G401 (cell line): ENCODE data around the gene SNAP47. TPM values are rescaled to one million over a fixed set of nuclear protein-coding genes. Genes with fewer than 3 reads are reported as not detected.

Source experiments
- DNase-seq: peaks from one replicate; pipeline ENCODE4 v3.0.0-alpha.2; 2015; ENCODE audit warnings: low spot score
- in situ Hi-C: cut with HindIII; loops from 2 replicates; pipeline ENCODE4 v1.10.0; 2016; ENCODE audit warnings: low sequenced_read_pairs, mixed read lengths
- total RNA-seq: library from RNA; depleted of rRNA; stranded (reverse); fragments of >200 nt; shearing (Covaris generic); gene quantifications from 2 replicates; pipeline ENCODE4 v1.2.3, GENCODE V29; 2014

The SNAP47 gene
- total RNA-seq, 1 experiment from 2014 or later = 72.9 TPM

GRCh38 chr1:227730630-227731151 is 4.5 kb upstream of the SNAP47 start:
- no peak for DNase-seq
- in situ Hi-C loops = no loop called here

DNA sequence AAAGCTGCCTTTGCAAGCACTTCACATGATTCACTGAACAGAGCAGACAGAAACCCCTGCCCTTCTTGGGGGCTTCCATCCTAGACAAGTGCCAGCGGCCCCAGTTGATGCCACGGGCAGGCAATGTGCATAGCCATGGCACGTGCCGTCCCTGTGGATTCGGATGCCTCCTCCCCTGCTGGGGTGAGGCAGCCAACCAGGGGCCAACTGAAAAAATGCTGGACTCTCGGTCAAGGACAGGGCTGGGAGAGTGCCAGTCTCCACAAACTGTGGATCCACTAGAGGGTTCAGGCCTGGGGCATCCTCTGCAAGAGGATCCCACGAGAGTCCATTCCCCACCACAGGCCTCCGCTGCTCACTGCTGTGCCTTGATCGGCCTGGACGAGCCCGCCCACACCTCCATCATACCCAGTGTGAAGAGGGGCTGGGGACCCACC is 4.0 kb upstream of the SNAP47 start:
- in situ Hi-C loops = no loop called here
- DNase-seq = no peak

GRCh38 chr1:227731696-227732585 is 3.3 kb upstream of the SNAP47 start:
- in situ Hi-C loops = no loop called here
- no peak for DNase-seq

DNA sequence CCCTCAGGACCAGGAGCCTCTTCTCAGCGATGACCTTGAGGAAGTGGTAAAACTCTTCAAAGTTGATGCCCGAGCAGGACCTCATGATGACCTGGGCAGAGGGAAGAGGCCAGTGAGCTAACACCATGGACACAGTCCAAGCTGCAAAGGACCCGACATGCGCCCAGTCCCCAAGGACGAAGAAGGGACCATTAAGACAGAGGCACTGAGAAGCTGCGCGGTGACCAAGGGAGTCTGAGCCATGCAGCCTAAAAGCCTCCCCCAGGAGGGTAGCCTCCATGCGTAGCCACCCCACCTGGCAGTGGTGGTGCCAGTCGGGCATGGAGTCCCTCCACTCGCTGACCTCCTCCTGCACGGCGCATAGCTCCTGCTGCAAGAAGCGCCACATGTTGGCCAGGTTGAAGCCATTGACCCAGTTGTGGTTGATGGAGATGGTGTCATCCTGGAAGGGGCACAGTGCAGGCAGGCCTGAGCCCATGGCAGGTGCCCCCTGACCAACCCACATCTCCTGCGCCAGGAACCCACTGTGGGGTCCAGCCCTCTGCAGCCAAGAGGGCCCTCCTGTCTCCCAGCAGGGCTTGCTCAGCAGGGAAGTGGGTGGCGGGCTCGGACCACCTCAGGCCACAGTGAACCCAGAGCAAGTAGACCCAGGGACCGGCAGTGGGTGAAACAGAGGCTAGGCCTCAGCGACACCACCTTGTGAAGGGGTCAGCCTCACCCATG is 2.5 kb upstream of the SNAP47 start:
- no peak for DNase-seq

DNA sequence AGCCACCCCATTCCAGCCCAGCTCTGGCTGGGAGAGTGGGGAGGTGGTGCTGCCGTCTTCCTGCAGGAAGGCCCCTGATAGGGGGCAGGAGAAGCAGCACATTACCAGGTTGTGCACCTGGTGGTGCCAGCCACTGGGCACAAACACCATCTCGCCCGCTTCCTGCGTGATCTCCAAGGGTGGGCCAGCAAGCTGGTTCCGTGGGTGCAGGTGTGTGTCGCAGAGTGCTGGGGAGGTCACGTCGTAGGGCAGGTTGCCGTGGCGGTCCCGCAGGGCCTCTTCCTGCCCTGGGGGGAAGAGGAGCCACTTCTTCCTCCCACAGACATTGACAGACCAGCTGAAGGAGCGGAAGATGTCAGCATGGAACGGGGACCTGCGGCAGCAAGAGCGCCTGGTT is 1.9 kb upstream of the SNAP47 start:
- no peak for DNase-seq
- in situ Hi-C loops = no loop called here

More for the DNA sequence above, 2.5 kb upstream of the SNAP47 start:
- in situ Hi-C loops = no loop called here

GRCh38 chr1:227733751-227734545 is 1.3 kb upstream of the SNAP47 start:
- in situ Hi-C loops = no loop called here
- DNase-seq = no peak

DNA sequence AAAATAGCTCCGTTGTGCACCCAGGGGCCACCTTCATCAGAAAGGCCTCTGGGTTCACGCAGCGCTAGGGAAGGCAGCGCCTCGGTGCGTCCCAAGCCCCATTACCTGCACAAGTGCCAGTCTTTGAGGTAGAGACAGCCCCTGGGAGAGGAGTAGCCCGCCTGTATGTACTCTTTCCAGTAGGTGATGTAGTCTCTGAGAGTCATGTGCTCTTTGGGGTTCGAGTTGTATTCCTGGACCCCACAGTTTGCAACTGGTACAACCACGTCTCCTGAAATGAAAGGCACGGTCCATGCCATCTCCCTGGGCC is 734 bp upstream of the SNAP47 start:
- peak; percentile 12 for DNase-seq
- in situ Hi-C loops = no loop called here

GRCh38 chr1:227735539-227736285 is 477 bp downstream of the SNAP47 start:
- no peak for DNase-seq
- in situ Hi-C loops = no loop called here

DNA sequence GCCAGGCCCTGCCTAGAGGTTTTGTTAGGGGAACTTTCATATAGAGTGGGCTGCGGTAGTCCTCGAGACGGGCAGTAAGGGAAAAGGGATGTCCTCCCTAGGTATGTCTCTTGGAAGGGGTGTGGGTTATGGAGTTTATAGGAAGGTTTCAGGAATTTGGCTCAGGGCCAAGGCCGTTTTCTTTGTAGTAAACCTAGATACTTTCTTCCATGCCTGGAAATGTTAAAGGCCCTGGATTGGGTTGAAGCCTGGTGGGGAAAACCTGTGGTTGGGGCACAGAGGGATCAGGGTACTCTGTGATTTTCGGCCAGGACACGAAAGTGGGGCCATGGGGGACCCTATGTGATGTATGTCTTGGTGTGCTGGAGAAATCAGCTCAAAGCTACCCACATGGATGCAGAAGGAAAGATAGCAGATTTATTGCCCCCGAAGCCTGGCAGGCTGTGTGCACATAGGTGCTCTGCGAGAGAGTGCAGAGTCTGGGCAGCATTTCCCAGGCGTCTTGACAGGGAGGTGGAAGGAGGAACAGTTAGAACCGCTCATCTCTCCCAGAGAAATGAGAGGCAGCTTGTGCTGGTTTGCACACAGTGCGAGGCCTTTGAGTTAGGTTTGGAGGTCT is 1.7 kb downstream of the SNAP47 start:
- in situ Hi-C loops = no loop called here
- no peak for DNase-seq

- in situ Hi-C loops = no loop called here
- no peak for DNase-seq
Measured at GRCh38 chr1:227738820-227739219, 3.6 kb downstream of the SNAP47 start.

- in situ Hi-C loops = no loop called here
- no peak for DNase-seq
Measured at GRCh38 chr1:227739636-227740035, 4.4 kb downstream of the SNAP47 start.

DNA sequence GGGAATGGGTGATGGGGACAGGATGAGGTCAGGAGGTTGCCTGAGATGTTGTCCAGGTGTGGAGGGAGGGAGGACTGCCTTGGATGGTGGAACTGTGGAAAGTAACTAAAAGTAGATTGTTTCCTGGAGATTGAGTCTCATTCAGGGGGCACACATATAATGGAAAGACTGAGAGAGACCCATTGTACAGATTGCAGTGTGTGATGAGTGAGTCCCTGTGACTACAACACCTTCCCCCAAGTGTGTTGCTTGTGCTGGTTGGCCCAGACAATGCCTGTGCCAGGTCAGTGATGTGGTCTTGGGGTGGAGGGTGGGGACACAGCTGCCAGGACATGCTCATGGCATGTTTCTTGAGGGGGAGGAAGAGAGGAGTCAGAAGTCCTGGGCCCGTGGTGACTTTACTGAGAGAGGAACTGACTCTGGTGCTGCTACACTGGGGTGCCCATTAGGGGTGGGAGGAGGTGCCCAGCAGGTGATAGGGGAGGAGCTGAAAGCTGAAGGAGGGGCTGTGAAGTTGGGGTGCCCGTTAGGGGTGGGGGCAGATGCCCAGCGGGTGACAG is 5.2 kb downstream of the SNAP47 start:
- in situ Hi-C loops = no loop called here
- DNase-seq = no peak

- no peak for DNase-seq
- in situ Hi-C loops = no loop called here
Measured at GRCh38 chr1:227741166-227741870, 6.1 kb downstream of the SNAP47 start.

GRCh38 chr1:227742738-227743715 is 7.8 kb downstream of the SNAP47 start:
- in situ Hi-C loops = no loop called here
- no peak for DNase-seq

GRCh38 chr1:227744668-227745067 is 9.4 kb downstream of the SNAP47 start:
- no peak for DNase-seq
- in situ Hi-C loops = no loop called here

- no peak for DNase-seq
- in situ Hi-C loops = no loop called here
Measured at GRCh38 chr1:227745568-227746265, 10.5 kb downstream of the SNAP47 start.
